ENCODE data around the gene TMEM212. TPM values are rescaled to one million over a fixed set of nuclear protein-coding genes. Genes with fewer than 3 reads are reported as not detected.
"Not testable (repeated sequence)": the region's sequence is repeated elsewhere in the genome, so short reads cannot be mapped to it uniquely, and the experiment has no call there.

TMEM212 gene
- total RNA-seq, 1 donor from 2014 or later, result not detected

DNA sequence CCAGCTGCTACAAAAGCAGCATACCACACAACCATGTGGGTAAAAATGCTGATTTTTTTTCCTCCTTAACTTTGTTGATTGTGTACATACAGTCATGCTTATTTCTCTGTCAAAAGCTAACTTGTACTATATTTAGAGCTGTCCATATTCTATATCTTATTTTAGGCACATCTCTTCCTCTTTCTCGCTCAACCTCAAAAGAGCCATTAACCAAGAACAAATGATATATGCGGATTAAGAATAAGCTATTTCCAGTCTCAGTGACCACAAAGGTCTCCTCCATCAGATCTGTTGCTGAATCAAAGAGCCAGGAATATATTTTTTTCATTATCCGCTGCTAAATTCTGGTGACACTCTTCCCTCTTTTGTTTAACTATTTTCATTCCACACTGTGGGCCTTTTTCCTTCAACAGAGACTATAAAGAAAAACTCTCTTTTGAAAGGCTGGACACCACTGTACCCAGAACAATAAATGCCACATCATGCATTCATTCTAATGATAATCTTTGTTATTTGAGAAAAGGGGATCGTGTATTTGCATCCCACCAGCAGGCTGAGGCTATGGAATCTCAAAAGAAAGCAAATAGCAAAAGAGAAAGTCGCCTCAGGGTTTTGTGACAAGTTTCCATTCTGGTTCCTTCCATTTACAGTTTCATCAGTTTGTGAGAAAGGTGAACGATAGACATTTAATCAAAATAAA is 8.0 kb downstream of the TMEM212 start:
- intact Hi-C loops (cut with micrococcal nuclease), result no loop called here

DNA sequence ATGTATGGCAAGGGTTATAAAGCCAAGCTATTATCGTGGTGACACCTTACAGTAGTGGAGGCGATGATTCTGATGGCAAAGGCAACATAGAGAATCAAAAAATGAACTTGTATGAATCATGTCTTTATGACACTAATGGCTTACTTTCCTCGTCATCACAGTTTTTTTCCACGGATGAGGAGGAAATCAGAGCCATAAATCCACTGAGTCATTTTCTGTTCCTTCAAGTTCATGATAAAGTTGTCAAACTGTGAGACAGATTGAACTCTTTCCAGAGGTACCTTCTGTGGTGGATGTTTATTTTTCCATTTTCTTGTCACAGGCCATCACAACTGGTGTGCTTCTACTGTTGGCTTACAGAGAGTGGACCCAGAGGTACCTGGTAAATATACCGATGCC is 8.5 kb downstream of the TMEM212 start:
- intact Hi-C loops (cut with micrococcal nuclease), result no loop called here

DNA sequence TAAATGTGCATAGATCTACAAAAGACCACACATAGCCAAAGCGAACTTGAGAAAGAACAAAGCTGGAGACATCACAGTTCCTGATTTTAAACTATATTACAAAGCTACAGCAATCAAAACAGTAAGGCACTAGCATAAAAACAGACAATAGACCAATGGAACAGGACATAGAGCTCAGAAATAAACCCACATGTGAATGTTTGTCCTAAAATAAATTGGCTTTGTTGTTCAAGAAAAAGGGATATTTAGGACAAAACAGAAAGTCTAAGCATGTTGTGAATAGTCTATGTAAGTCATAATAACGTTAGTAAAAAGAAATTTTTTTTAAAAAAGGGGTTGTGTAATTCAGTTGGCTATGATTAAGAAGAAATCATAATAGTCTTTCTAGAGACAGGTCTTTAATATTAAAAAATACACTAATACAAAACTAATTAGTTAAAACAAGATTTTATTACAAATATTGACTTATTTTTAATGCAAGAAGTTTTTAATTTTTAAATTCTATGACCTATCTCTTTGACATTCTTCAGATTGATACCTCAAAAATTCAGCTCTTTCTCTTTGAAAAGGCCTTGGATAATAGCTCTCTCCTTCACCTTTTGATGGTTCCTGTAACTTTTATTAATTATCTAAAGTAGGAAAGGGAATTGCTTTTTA is 11.6 kb downstream of the TMEM212 start:
- intact Hi-C loops (cut with micrococcal nuclease), result no loop called here

DNA sequence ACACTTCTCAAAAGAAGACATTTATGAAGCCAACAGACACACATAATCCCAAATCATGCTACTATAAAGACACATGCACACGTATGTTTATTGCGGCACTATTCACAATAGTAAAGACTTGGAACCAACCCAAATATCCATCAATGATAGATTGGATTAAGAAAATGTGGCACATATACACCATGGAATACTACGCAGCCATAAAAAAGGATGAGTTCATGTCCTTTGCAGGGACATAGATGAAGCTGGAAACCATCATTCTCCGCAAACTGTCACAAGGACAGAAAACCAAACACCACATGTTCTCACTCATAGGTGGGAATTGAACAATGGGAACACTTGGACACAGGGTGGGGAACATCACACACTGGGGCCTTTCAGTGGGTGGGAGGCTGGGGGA is 15.6 kb downstream of the TMEM212 start:
- intact Hi-C loops (cut with micrococcal nuclease), result not testable (repeated sequence)

DNA sequence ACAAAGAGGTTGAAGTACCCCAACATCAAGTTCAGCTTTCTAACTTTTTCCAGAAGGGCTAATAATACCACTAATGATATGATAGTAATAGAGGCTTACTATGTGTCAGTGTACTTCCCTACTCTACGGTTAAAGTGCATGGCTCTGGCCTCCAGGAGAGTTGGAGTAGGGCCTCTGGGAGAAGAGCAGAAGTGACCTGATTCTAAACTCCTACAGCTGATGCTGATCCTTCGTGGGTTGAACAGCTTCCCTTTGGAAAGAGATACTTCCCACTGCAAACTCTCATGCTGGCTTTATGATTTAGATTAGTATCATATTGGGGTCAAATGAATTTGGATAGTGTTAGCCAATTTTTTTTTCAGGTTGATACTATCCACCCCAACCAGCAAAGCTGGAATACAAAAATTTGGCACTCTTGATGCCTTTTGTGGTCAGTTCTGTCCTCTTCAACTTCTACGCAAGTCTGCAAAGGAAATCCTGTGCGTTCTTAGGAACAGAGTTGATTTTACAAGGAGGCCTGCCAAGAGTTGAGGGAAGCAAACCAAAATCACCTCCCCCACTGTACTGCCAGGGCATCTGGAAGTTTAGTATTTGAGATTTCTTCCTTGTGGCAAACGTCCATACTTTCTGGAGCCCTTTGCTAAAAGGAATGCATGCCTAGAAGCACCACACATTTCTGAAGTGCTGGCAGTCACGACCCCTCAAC is 17.8 kb downstream of the TMEM212 start:
- intact Hi-C loops (cut with micrococcal nuclease), result no loop called here

DNA sequence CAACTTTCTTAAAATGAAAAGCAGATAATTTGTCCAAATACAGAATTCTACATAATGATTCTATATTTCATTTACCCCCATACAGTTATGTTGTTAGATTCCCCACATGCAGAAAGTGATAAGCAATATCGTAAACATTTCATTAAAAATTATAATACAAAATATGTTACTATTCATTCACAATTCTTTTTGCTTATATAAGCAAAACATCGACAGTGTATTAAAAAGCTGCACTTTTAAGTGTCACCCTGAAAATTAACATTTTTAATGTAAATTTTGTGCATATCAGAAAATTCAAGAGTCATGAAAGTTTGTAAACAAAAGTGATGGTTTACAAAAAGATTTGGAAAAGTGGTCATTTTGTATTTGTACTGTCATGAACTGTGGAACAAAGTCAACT is 19.2 kb downstream of the TMEM212 start:
- intact Hi-C loops (cut with micrococcal nuclease), result no loop called here

DNA sequence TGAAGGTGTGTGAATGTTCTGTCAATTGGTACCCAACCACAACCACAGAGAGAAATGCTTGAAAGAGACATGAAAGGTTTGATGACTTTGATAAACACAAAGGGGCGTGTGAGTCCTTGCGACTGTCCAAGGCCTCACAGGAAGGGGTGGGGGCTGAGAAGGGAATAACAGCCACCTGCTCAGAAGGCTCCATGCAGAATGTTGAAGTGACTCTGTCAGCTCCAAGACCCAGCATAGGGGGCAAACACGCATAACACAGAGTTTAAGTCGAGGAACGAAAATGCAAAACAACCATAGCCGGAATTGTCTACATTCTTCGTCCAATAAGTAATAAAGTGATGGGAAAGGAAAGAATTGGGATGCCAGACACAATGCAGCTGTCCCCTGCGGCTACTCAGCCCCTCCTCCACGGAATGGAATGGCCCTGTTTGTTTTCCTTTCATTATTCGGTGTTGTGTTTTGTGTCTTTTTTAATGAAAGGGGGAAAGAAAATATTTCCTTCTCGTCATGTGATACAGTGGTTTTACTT is 19.9 kb downstream of the TMEM212 start:
- intact Hi-C loops (cut with micrococcal nuclease), result no loop called here

DNA sequence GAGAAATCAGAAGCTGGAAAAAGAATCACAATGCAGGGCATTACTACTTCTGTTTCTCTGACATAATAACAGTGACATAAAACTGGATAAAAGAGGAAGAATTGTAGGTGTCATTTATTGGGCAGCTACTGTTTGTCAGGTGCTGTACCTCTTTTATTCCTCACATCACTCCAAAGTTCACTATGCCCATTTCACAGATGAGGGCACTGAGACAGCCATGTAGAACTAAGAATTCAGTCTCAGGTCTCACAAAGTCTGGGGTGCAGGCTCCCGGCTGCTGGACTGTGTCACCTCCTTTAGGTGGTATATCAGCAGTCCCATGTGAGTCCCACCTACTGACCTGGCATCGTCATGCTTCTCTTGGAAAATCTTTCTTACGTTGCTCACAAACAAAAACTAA is 20.8 kb downstream of the TMEM212 start:
- intact Hi-C loops (cut with micrococcal nuclease), result no loop called here

DNA sequence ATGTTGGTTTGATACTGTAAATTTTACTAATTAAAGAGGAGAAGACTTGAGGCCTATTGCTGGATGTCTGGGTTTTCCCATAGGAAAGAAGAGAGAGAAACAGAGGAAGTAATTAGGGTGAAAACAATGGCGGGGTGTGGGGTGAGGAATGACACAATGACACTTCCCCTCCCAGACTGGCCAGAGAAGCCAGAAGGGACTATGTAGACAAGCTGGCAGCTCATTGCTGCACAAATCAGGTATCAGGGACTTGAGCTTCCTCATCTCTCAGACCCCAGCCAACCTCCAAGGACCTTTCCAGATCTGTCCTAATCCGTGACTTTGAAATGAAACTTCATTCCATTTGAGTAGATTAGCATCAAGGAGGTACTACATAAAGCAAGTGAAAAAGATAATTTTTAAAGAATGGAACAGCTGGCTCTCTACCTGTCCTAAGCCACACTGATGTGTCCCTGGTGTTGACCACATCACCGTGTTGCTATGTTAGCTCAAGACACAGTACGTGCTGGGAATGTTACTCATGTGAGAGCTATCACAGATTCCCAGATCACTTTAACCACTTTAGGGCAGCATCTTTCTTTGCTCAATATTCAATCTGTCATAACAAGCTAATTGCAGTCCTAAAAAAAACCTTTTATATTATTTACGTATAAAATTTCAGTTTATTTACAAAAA is 22.2 kb downstream of the TMEM212 start:
- intact Hi-C loops (cut with micrococcal nuclease), result no loop called here

DNA sequence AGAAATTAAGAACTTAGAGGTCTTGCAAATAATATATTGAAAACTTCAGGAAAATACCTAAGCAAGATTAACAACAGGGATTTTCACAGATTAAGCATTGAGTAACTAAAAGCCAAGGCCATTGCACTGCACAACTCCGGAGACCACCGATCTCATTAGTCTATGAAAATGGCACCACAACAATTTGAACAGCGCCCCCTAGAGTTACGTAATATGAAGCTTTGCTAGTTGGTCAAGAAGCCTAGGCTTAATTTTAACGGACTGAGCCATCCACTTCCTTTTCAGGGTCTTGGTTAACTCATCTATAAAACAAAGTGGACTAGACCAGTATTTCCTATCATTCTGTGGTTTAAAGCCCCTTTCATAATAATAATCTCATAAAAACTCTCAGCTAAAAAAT is 24.8 kb downstream of the TMEM212 start:
- intact Hi-C loops (cut with micrococcal nuclease), result no loop called here

DNA sequence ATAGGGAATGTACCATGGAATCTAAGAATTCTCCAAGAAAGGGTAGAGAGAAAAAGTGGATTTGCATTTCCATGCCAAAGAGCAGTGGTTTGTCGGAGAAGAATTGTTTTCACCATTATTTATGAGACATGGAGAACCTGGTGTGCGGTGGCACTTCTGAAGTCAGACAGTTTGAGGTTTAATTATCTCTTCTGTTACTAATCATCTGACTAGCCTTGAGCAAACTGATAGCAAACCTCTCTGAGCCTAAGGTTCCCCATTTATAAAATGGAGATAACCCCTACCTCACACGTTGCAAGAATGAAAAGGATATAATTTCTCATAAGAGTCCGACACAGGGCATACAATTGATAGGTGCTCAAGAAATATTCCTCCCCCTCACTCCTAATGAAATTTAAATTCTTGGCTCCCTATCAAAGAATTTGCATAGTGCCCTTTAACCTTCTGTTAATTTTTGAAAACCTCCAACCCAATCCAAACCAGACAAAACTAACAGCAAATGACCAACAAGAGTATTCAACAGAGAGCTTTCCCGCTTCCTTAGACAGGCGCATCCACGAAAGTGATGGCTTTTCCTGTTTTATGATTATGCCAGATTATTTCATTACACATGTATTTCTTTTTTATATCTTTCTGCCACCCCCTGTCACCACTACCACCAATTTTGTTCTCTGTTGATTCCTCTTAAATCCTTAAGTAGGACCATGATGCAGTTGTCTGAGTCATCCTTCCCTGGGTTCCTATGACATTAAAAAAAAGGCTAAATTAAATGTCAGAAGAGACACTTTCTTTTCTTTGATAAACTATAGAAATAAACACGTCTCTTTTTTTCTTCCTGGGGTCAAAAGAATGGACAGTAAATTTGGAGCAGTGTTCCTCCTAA is 28.5 kb downstream of the TMEM212 start:
- intact Hi-C loops (cut with micrococcal nuclease), result no loop called here

DNA sequence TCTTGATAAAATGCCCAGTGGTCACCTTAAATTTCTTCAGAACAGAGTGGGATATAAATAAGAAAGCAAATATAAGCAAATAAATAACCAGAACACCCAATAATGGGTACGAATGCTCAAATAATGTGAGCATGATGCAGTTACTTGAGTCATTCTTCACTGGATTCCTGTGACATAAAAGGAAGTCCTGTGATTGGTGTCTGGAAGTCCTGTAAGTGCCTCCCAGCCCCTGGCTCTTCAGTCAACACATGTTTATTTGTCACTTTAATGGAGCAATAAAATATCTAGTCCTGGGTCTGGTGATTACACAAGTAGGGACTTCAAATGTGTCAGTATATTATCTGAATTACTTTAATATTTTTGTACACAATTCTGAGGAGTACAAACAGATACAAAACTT is 30.4 kb downstream of the TMEM212 start:
- intact Hi-C loops (cut with micrococcal nuclease), result no loop called here

DNA sequence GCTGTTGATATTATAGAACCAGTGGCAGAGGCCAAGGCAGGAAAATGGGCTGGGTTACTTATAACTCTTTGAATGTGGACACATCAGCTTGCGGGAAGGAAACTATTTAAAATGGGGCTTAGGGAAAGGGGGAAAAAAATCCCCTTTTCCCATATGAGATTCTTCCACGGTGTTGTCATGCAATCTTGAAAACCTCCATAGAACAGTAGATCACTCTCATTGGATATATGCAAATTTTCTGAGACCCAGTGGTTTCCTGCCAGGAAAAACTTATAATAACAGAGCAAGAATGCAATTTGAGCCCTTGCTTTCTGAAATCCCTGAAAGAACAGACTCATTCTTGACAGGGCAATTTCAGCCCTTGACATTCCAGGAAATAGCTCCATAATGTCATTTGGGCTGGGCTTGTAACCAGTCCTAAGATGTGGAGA is 31.1 kb downstream of the TMEM212 start:
- intact Hi-C loops (cut with micrococcal nuclease), result no loop called here

DNA sequence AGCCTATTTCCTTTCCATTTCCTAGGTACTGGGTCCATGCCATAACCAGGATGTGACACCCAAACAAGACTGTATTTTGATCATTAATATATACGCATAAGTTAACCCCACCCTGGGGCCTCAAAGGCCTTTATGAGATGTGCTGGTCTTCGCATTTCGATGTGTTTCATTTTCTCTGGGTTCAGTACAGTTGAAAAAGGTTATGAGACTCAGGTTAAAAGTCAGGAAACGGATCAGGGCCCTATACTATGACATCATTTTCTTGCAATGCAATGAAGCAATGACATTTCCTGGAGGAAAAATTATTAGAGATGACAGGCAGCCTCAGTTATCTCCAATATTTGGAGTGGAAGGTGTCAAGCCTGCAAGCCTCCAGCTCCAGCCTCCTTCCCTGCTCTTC is 31.7 kb downstream of the TMEM212 start:
- intact Hi-C loops (cut with micrococcal nuclease), result no loop called here

DNA sequence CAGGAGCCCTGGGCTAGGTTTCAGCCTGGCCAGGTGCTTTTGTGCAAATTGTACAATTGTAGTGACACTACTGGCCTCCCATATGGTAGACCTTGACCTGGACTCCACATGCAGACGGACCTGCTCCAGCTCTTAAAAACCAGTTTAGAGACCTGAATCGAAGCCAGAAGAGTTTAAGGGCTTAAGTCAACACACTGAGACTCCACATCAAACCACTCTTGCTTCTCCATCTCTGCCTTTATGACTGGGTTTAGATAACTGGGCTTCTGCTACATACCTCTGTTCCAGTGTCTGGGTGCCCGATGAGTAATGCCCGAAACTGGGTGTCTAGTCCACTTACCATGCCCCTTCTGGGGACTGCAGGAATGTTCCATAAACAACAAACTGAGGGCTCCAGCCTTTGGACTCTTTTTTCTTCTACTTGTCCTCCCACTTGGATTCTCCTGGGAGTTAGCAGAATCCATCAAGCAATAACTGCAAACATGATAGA is 32.8 kb downstream of the TMEM212 start:
- intact Hi-C loops (cut with micrococcal nuclease), result no loop called here

DNA sequence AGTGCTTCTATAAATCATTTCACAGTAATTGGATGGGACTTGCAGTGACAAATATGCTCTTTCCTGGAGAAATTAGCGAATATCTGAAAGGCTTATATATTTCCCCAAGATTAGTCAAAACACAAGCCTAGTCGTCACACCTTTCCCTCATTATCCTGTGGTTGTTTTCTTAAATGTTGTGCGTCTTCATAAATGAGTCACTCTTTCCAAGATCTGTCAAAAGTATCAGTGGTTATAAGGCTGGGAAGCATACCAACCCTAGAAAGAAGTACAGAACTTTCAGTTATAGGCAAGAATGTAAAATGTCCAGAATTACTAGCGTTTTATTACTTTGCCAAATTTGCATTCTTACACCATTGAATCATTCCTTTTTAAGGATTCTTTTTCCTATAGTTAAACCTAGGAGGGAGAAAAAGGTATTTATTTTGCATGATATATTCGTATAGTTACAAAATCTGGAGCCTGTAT is 33.6 kb downstream of the TMEM212 start:
- intact Hi-C loops (cut with micrococcal nuclease), result no loop called here

DNA sequence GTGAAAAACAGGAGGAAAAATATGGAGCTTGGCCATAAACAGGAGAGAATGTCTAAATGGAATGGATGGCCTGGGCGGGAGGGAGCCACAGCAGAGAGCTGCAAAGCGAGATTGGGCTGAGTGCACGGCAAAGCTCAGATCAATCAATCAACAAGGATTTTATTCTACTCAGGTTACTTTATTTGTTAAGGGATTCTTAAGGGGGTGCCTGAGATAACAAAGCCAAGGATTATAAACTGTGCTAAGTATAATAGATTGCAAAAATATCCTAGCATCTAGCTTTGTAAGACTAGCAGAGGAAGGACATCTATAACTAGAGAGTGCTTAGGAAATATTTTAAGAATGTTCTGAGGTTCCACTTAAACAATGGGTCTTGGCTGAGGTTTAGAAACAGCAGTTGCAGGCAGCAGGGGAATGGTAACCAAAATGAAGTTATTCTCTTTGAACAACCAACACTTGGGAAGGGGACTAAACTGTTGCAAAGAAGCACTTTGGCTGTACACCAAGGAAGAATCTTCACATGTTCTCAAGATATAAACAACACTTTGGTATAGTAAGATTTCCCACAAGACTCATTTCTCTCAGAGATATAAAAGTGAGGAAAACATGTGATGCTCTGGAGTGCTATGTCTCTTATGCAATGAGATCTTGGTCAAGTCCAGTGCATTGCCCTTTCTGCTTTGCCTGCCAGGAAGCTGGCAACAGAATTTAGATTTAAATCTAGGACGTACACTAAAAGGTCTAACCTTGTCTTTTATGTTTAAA is 35.5 kb downstream of the TMEM212 start:
- intact Hi-C loops (cut with micrococcal nuclease), result no loop called here

DNA sequence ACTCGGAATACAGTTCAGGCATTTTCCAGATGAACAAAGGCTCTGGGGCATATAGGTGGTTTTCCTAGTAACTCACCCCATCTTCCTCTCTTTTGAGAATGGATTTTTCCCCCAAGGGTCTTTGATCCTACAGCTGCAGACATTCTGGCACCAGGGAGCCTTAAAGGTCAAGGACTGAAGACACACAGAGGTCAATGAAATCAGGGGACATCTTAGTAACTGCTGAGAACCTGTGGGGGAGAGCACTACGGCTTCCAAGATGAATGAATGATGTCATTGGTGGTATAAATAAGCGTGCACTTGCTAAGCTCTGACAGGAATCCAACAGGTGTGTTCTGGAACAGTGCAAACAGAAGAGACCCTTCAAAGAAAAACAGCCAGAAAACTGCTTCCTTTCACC is 36.3 kb downstream of the TMEM212 start:
- intact Hi-C loops (cut with micrococcal nuclease), result no loop called here

DNA sequence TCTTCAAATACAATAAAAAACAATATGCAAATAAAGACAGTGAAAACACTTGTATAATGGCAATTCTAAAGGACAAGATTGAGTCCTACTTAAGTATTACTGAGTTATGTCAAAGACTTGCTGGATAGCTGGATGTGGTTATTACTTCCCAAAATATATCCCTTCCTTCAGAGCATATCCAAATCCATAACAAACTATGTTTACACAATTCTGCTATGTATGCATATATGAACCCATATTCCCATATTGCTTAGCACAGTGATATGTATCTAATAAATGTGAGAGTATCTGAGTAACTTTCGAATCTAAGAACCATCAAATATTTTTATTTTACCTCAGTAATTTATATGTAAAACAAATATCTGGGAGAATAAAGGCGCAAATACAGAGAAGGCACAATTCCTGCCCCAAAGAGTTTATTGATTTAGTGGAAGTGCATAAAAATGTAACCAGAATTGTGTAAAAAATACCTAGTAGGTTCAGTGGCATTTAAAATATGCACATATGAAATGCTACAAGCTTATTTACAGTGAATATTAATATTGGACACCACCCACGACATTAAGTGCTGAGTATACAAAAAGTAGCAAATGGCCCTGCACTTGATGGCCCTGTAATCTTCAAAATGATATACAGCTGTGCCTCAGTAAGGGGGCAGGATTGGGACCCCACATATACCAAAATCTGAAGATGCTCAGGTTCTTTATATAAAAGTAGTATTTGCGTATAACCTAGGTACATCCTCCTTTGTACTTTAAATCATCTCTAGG is 37.1 kb downstream of the TMEM212 start:
- intact Hi-C loops (cut with micrococcal nuclease), result no loop called here
